Stimulated activated CD4-positive, alpha-beta T cell treated with anti-CD3 and anti-CD28 coated beads, Interleukin-12 subunit alpha, Interleukin-12 subunit beta, amount 100 ng/mL, for 4 hours (primary cell): Measurements from ENCODE around the gene PLAGL1.
"Not testable (repeated sequence)": the region's sequence is repeated elsewhere in the genome, so short reads cannot be mapped to it uniquely, and the experiment has no call there.

Experiments
- DNase-seq: peaks from one replicate; pipeline ENCODE4 v3.0.0-alpha.2; 2020

Gene PLAGL1

GRCh38 chr6:143936347-143936746 lies 71.7 kb downstream of the PLAGL1 start:
- no peak for DNase-seq

- no peak for DNase-seq
Measured at GRCh38 chr6:143934867-143935266, 73.2 kb downstream of the PLAGL1 start.

GRCh38 chr6:143934331-143934730 lies 73.7 kb downstream of the PLAGL1 start:
- DNase-seq: no peak

GRCh38 chr6:143929975-143930374 lies 78.1 kb downstream of the PLAGL1 start:
- DNase-seq: no peak

GRCh38 chr6:143928853-143929252 lies 79.2 kb downstream of the PLAGL1 start:
- no peak for DNase-seq

- not testable (repeated sequence) for DNase-seq
Measured at GRCh38 chr6:143917026-143917425, 91.0 kb downstream of the PLAGL1 start.

- DNase-seq: no peak
Measured at GRCh38 chr6:143912671-143913070, 95.4 kb downstream of the PLAGL1 start.

GRCh38 chr6:143911028-143911427 lies 97.0 kb downstream of the PLAGL1 start:
- no peak for DNase-seq

- DNase-seq: no peak
Measured at GRCh38 chr6:143902827-143903226, 105.2 kb downstream of the PLAGL1 start.

- no peak for DNase-seq
Measured at GRCh38 chr6:143901885-143902750, 105.9 kb downstream of the PLAGL1 start.

- no peak for DNase-seq
Measured at GRCh38 chr6:143900358-143900757, 107.7 kb downstream of the PLAGL1 start.

- no peak for DNase-seq
Measured at GRCh38 chr6:143896126-143896860, 111.8 kb downstream of the PLAGL1 start.

- no peak for DNase-seq
Measured at GRCh38 chr6:143894655-143895054, 113.4 kb downstream of the PLAGL1 start.
